ENCODE measurements around the gene SLC22A16. TPM values are rescaled to one million over a fixed set of nuclear protein-coding genes. Genes with fewer than 3 reads are reported as not detected.

Gene SLC22A16
- polyA plus RNA-seq, 1 of the 3 experiments (the other 2 are of a cell fraction): not detected

GRCh38 chr6:110524305-110524704 lies 47.9 kb upstream of the SLC22A16 start:
- Histone ChIP-seq H4K20me1 (ENCODE audit: insufficient read depth) (no peaks in the 10 kb centered on the region), H3K4me3 (ENCODE audit: low read depth in 2 of 2, low read length in 1 of 2) (no peak overlapping the region), H3K4me1 (ENCODE audit: control insufficient read depth in 1 of 2, insufficient read depth in 2 of 2, low read depth in 1 of 2, low read length in 1 of 2) (peaks cover 0 to 13% of the 10 kb centered on the region in 2 experiments; a peak in 2 of 4 replicates), H3K4me2 (no peak overlapping the region), H3K27ac (ENCODE audit: low read depth in 2 of 2, low read length in 1 of 2) (no peak overlapping the region), H3K9me2 (no peaks in the 10 kb centered on the region), H3K9ac (no peak overlapping the region), H3K27me3 (ENCODE audit: insufficient read depth) (no peaks in the 10 kb centered on the region), H3K36me3 (replicated peaks in 1 of 2; ENCODE audit: control insufficient read depth in 1 of 2, insufficient read depth in 2 of 2, low read length in 1 of 2) (no peaks in the 10 kb centered on the region), H3K9me3 (no peaks in the 10 kb centered on the region), H3K79me2 (ENCODE audit: insufficient read depth) (no peaks in the 10 kb centered on the region), H3F3A (replicated peaks; ENCODE audit: insufficient read depth) (peaks cover 16% of the 10 kb centered on the region), H2AFZ (ENCODE audit: low read depth) (no peak overlapping the region)
- CTCF ChIA-PET: interaction anchor here (2.1 kb wide), 1 partner anchor 426 kb away, joined by 4 read pairs; no protein-coding TSS in a partner anchor
- TF ChIP-seq NFIC (IDR thresholded peaks at IDR 0.05; ENCODE audit: borderline replicate concordance): no peak
- TF ChIP-seq MAX (IDR thresholded peaks at IDR 0.05; ENCODE audit: low read depth): no peak
- TF ChIP-seq SMC3 (IDR thresholded peaks at IDR 0.05; ENCODE audit: low read depth, low read length): no peak
- no peak for TF ChIP-seq GABPA (IDR thresholded peaks at IDR 0.05; ENCODE audit: low read depth)
- no peak for TF ChIP-seq POLR2AphosphoS5 (IDR thresholded peaks at IDR 0.05; ENCODE audit: low read depth, low read length)
- no peak for TF ChIP-seq YY1 (IDR thresholded peaks at IDR 0.05; ENCODE audit: low read depth)
- TF ChIP-seq, protein P1, sequence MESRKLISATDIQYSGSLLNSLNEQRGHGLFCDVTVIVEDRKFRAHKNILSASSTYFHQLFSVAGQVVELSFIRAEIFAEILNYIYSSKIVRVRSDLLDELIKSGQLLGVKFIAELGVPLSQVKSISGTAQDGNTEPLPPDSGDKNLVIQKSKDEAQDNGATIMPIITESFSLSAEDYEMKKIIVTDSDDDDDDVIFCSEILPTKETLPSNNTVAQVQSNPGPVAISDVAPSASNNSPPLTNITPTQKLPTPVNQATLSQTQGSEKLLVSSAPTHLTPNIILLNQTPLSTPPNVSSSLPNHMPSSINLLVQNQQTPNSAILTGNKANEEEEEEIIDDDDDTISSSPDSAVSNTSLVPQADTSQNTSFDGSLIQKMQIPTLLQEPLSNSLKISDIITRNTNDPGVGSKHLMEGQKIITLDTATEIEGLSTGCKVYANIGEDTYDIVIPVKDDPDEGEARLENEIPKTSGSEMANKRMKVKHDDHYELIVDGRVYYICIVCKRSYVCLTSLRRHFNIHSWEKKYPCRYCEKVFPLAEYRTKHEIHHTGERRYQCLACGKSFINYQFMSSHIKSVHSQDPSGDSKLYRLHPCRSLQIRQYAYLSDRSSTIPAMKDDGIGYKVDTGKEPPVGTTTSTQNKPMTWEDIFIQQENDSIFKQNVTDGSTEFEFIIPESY (IDR thresholded peaks at IDR 0.05; ENCODE audit: borderline replicate concordance, low read depth): no peak
- TF ChIP-seq RAD21 (IDR thresholded peaks at IDR 0.05; ENCODE audit: low read length): no peak
- TF ChIP-seq RXRA (IDR thresholded peaks at IDR 0.05; ENCODE audit: borderline replicate concordance, low read depth): no peak
- TF ChIP-seq ELF1 (IDR thresholded peaks at IDR 0.05): no peak
- TF ChIP-seq TCF12 (IDR thresholded peaks at IDR 0.05): no peak
- TF ChIP-seq TEAD4 (IDR thresholded peaks at IDR 0.05; ENCODE audit: borderline replicate concordance, insufficient read depth): no peak
- no peak for TF ChIP-seq PBX3 (IDR thresholded peaks at IDR 0.05)
- TF ChIP-seq, protein P2, sequence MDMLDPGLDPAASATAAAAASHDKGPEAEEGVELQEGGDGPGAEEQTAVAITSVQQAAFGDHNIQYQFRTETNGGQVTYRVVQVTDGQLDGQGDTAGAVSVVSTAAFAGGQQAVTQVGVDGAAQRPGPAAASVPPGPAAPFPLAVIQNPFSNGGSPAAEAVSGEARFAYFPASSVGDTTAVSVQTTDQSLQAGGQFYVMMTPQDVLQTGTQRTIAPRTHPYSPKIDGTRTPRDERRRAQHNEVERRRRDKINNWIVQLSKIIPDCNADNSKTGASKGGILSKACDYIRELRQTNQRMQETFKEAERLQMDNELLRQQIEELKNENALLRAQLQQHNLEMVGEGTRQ (IDR thresholded peaks at IDR 0.05; ENCODE audit: borderline replicate concordance, low read depth, low read length): no peak
- TF ChIP-seq CHD2 (IDR thresholded peaks at IDR 0.05; ENCODE audit: low read length, partially characterized antibody): no peak
- TF ChIP-seq RCOR1 (IDR thresholded peaks at IDR 0.05; ENCODE audit: low read length): no peak
- no peak for TF ChIP-seq FOXM1 (IDR thresholded peaks at IDR 0.05; ENCODE audit: low read depth)
- TF ChIP-seq IRF3 (IDR thresholded peaks at IDR 0.05; ENCODE audit: low read depth, low read length): no peak
- TF ChIP-seq RFX5 (IDR thresholded peaks at IDR 0.05; ENCODE audit: low read length): no peak
- POLR2A ChIA-PET: no interaction called here
- DNase-seq: no peak
- 90% methylated on average over 2 of the region's 2 CpGs for WGBS (ENCODE audit: low lambda C conversion rate)

Measured in SK-N-SH (cell line).